Loucy (cell line): ENCODE results near the gene ERFE.

Source experiments
- EZH2phosphoT487 ChIP-seq: fragments of 200-600 bp; IDR thresholded peaks from 2 replicates; pipeline ENCODE4 v1.6.1; 2018; ENCODE audit warnings: antibody characterized with exemption, mild to moderate bottlenecking, moderate library complexity, borderline replicate concordance
- TF ChIP-seq, protein P1 (sequence below): fragments of 200-600 bp; sonication (generic); conservative IDR thresholded peaks from 2 replicates; pipeline ENCODE4 v1.5.1; 2014; ENCODE audit warnings: mild to moderate bottlenecking, antibody characterized with exemption, low read length

DNA sequence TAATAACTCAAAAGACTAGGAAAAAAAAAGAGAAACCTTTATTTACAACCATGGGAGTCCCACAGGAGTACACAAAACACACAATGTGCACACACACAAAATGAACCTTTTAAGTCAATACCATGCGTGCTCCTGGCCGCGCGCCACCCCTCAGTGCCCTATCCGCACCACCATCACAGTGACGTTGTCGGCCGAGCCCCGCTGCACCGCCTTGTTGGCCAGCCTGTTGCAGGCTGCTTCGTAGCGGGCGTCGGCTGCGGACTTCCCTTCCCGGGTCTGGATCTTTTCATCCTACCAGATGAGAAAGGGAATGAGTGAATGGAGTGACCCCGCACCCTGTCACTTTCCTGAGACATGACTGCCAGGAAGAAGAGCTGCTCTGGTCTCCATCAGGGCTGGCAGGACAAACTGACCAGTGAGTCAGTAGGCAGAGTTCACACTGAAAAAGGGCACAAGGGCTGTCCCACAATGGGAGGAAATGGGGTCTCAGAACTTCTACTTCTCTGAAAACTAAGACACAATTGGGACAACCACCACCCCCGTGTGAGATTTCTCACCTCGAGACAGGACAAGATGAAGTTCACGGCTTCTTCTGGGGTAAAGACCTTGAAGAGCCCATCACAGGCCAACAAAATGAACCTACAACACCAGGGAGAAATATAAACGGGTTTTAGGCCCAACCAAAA is 11.8 kb downstream of the ERFE start:
- TF ChIP-seq, protein P1, sequence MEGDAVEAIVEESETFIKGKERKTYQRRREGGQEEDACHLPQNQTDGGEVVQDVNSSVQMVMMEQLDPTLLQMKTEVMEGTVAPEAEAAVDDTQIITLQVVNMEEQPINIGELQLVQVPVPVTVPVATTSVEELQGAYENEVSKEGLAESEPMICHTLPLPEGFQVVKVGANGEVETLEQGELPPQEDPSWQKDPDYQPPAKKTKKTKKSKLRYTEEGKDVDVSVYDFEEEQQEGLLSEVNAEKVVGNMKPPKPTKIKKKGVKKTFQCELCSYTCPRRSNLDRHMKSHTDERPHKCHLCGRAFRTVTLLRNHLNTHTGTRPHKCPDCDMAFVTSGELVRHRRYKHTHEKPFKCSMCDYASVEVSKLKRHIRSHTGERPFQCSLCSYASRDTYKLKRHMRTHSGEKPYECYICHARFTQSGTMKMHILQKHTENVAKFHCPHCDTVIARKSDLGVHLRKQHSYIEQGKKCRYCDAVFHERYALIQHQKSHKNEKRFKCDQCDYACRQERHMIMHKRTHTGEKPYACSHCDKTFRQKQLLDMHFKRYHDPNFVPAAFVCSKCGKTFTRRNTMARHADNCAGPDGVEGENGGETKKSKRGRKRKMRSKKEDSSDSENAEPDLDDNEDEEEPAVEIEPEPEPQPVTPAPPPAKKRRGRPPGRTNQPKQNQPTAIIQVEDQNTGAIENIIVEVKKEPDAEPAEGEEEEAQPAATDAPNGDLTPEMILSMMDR, result no peak
- TF ChIP-seq EZH2phosphoT487, result no peak
